Upper lobe of right lung (tissue), 1 donor: ENCODE data around the gene PITPNB. TPM values are rescaled to one million over a fixed set of nuclear protein-coding genes. Genes with fewer than 3 reads are reported as not detected.
A peak's percentile ranks its signal among the peaks of the same experiment; 100 is the strongest.

Experiments
- ATAC-seq: fragments of 200-7000 bp; cut with Tn5 transposase; one replicate; pipeline ENCODE4 v1.9.1; 2020; ENCODE audit warnings: mild to moderate bottlenecking, moderate library complexity
- DNase-seq: peaks from one replicate; pipeline ENCODE4 v3.0.0-alpha.2; 2020
- H3K27ac ChIP-seq: fragments of 200-600 bp; one replicate; pipeline ENCODE4 v1.8.0; 2022
- H3K27me3 ChIP-seq: fragments of 200-600 bp; one replicate; pipeline ENCODE4 v1.8.0; 2022; ENCODE audit warnings: mild to moderate bottlenecking
- H3K36me3 ChIP-seq: fragments of 200-600 bp; one replicate; pipeline ENCODE4 v1.8.0; 2022
- H3K4me1 ChIP-seq: fragments of 200-600 bp; one replicate; pipeline ENCODE4 v1.8.0; 2022
- H3K4me3 ChIP-seq: fragments of 200-600 bp; one replicate; pipeline ENCODE4 v1.8.0; 2022; ENCODE audit warnings: mild to moderate bottlenecking
- H3K9me3 ChIP-seq: fragments of 200-600 bp; one replicate; pipeline ENCODE4 v1.8.0; 2022
- CTCF ChIP-seq: fragments of 200-600 bp; IDR thresholded peaks from one replicate; pipeline ENCODE4 v1.8.0; 2022; ENCODE audit warnings: antibody characterized with exemption
- intact Hi-C: fragments of 100-400 bp; cut with DNase I; formaldehyde crosslinking; loops from one replicate; pipeline ENCODE4 v1.11.0; 2022
- total RNA-seq: library from RNA; stranded (reverse); fragmentation: NEBNext Ultra II Directional; extraction: Animal tissue kit (Norgen Biotek cat#: 25700); gene quantifications from one replicate; pipeline ENCODE4 v1.2.1, GENCODE V29; 2021
- donor health status: DM: no; HTN: yes; CAD: no; lungs with severe emphysema.

Gene PITPNB
- total RNA-seq, 1 donor from 2014 or later = 73.8 TPM

GRCh38 chr22:27867953-27868731 lies 50.9 kb downstream of the PITPNB start:
- H3K27me3 ChIP-seq = no peaks in the 10 kb centered on the region
- no peak for DNase-seq
- H3K4me1 ChIP-seq = peaks cover 23% of the 10 kb centered on the region
- TF ChIP-seq CTCF = no peak
- no peak overlapping the region for H3K4me3 ChIP-seq
- H3K36me3 ChIP-seq = peaks cover 27% of the 10 kb centered on the region
- H3K27ac ChIP-seq = no peak overlapping the region
- ATAC-seq = no peak
- H3K9me3 ChIP-seq = no peaks in the 10 kb centered on the region
- intact Hi-C loops = no loop called here

DNA sequence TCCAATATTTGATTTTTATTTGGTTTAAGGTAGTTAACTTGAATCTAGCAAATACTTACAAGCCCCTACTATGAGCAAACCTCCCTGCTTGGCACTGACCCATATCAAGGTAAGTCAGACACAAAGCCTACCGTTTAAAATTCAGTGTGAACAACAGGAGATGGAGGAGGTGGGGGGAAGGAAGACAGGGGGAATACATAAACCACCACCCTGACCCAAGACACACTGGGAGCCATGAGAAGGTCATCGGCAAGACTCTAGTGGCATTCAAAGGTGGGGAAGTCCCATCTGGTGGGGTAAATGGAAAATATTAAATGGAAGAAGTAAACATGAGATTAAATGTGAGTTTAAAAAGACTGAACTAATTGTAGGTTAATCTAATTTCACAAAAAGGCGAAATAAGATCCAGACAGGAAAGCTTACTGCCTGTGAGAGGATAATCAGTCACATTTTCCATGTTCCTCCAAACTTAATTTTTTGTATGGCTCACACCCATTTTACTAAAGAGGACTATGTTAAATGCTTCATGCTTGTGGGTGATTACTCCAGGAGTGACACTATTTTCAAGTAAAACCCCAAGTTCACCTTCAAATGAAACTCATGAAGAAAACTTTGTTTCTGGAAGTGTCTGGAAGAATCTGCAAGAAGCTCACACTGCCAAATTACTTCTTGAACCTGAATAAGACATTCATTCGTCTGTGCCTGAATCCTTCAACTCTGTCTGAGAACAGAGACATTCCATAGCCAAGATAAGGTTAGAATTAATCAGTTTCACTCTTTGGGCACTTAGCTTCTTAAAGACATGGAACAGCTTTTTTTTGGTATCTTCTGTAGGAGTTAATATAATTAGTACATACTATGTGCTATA lies 51.7 kb downstream of the PITPNB start:
- H3K27ac ChIP-seq = peak overlapping the region; percentile 5
- H3K4me1 ChIP-seq = peaks cover 29% of the 10 kb centered on the region
- intact Hi-C loops = no loop called here
- H3K4me3 ChIP-seq = no peak overlapping the region
- no peaks in the 10 kb centered on the region for H3K27me3 ChIP-seq
- TF ChIP-seq CTCF = no peak
- peaks cover 20% of the 10 kb centered on the region for H3K36me3 ChIP-seq
- DNase-seq (no peak), ATAC-seq (peak; percentile 17)
- no peaks in the 10 kb centered on the region for H3K9me3 ChIP-seq

DNA sequence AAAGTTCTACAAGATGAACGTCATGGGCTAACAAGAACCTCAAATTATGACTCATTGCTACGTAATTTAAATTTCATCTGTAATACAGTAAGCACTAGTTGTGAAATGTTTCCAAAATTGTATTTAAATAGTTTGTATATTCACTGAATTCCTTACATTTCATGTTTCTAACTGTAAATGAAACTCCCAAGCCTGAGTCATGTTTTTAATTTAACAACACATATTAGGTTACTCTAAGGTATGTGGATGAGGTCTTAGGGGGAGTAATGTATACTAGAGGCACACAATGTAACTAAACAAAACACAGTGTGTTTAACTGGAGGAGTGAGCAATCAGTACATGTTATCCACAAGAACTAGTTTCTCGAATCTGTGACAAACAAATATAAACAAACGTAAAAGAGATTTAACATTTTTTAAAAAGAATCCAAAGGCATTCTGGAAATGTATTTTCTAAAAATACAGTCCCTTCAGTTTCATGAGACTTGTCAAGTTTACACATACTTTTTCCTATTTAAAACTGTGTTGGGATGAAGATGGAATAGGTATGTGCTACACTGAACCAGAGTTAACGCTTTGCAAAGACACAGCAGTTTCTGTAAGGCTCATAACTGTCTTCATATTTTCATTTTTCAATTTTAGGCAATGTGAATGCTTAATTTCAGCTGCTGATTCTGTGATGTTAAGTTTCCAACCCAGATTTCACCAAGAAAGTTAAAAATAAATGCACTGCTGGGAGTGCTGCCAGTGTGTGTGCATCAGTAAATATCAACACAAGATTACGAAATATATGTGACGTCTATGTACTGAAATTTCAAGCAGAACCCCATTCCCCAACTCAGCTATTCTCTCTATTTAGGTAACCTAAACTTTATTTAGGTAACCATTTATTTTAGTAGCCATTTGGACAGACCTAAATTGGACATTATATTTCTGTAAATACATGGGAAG lies 52.6 kb downstream of the PITPNB start:
- intact Hi-C loops = no loop called here
- Histone ChIP-seq H3K9me3 (no peaks in the 10 kb centered on the region), H3K27ac (peak overlapping the region; percentile 5), H3K4me3 (no peak overlapping the region), H3K4me1 (peaks cover 29% of the 10 kb centered on the region), H3K27me3 (no peaks in the 10 kb centered on the region), H3K36me3 (peaks cover 15% of the 10 kb centered on the region)
- no peak for TF ChIP-seq CTCF
- DNase-seq (no peak), ATAC-seq (peak; percentile 28)

DNA sequence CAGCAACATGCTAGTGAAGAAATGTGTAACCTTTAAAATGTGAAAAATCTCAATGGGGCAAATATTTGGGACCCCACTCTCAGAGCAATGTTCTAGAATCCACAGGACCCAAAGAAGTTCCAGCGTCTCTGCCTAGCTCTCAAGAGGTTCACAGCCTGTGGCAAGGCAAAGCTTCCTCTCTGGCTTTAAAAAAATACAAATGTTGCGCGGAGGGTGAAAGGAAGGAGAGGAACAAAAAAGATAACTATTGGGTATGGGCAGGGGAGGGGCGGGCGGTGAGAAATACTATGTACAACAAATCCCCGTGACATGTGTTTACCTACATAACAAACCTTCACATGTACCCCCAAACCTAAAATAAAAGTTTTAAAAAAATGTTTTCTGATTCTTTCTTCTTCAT lies 53.6 kb downstream of the PITPNB start:
- H3K4me1 ChIP-seq = peaks cover 29% of the 10 kb centered on the region
- H3K27me3 ChIP-seq = no peaks in the 10 kb centered on the region
- no peak for DNase-seq
- H3K27ac ChIP-seq = no peak overlapping the region
- no peak for TF ChIP-seq CTCF
- no peak overlapping the region for H3K4me3 ChIP-seq
- peaks cover 9% of the 10 kb centered on the region for H3K36me3 ChIP-seq
- ATAC-seq = no peak
- no peaks in the 10 kb centered on the region for H3K9me3 ChIP-seq
- intact Hi-C loops = no loop called here

GRCh38 chr22:27863556-27863955 lies 55.5 kb downstream of the PITPNB start:
- Histone ChIP-seq H3K4me3 (no peak overlapping the region), H3K27me3 (no peaks in the 10 kb centered on the region), H3K4me1 (peaks cover 37% of the 10 kb centered on the region), H3K27ac (no peak overlapping the region), H3K9me3 (no peaks in the 10 kb centered on the region), H3K36me3 (peaks cover 21% of the 10 kb centered on the region)
- no peak for TF ChIP-seq CTCF
- no peak for ATAC-seq
- intact Hi-C loops = no loop called here
- DNase-seq = no peak
